Fibroblast of mammary gland (primary cell): Measurements from ENCODE around the gene ARID1B.

ENCODE experiments used
- DNase-seq: peaks from one replicate; pipeline ENCODE4 v3.0.0-alpha.2; 2010; ENCODE audit warnings: low read depth
- H3K4me3 ChIP-seq: 2 replicates; pipeline ENCODE4 v1.5.1; 2011; ENCODE audit warnings: low read depth, mild to moderate bottlenecking, low read length, moderate library complexity; ENCODE audit not compliant: control insufficient read depth
- TF ChIP-seq, protein P1 (sequence below): conservative IDR thresholded peaks from 2 replicates; pipeline ENCODE4 v1.5.1; 2011; ENCODE audit warnings: low read depth, low read length, inconsistent platforms; ENCODE audit not compliant: control insufficient read depth, insufficient read depth

ARID1B gene

DNA sequence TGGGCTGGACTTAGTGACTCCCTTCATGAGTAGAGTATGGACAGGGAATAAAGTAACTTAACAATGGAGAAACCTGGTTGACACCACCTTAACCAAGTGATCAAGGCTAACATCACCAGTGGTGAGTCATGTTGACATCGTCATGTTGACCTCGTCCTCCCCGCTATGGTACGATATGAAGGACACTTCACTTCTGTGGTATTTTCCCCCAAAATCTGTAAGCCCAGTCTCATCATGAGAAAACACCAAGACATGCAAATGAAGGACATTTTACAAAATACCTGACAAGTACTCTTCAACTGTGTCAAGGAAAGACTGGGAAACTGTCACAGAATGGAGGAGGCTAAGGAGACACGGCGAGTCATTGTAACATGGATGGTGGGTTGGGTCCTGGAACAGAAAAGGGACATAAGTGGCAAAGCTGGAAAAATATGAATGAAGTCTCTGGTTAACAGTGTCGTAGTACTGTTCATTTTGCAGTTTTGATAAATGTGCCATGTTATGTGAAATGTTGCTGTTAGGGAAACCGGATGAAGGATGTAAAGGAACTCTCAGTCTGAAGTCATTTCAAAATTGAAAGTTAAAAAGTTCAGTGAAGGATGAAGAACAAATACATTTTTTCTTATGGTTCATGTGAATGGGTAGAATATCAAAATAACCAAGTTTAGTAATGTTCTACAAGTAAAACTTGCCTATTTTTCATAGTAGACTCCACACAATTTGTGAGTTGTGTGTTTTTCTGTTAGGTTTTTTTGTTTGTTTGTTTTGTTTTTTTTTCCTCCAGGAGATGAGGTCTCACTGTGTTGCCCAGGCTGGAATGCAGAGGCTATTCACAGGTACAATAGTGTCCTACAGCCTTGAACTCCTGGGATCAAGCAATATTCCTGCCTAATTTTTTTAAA lies 298.6 kb downstream of the ARID1B start:
- TF ChIP-seq, protein P1, sequence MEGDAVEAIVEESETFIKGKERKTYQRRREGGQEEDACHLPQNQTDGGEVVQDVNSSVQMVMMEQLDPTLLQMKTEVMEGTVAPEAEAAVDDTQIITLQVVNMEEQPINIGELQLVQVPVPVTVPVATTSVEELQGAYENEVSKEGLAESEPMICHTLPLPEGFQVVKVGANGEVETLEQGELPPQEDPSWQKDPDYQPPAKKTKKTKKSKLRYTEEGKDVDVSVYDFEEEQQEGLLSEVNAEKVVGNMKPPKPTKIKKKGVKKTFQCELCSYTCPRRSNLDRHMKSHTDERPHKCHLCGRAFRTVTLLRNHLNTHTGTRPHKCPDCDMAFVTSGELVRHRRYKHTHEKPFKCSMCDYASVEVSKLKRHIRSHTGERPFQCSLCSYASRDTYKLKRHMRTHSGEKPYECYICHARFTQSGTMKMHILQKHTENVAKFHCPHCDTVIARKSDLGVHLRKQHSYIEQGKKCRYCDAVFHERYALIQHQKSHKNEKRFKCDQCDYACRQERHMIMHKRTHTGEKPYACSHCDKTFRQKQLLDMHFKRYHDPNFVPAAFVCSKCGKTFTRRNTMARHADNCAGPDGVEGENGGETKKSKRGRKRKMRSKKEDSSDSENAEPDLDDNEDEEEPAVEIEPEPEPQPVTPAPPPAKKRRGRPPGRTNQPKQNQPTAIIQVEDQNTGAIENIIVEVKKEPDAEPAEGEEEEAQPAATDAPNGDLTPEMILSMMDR = no peak
- no peak overlapping the region for H3K4me3 ChIP-seq
- DNase-seq = peak; percentile 76

GRCh38 chr6:157076451-157076822 lies 299.3 kb downstream of the ARID1B start:
- no peak overlapping the region for H3K4me3 ChIP-seq
- TF ChIP-seq, protein P1 = no peak
- no peak for DNase-seq

- TF ChIP-seq, protein P1 = no peak
- DNase-seq = no peak
These were observed 300.1 kb downstream of the ARID1B start for GRCh38 chr6:157077251-157077650.

GRCh38 chr6:157078326-157078725 lies 301.1 kb downstream of the ARID1B start:
- TF ChIP-seq, protein P1 = no peak
- no peak overlapping the region for H3K4me3 ChIP-seq
- no peak for DNase-seq

More at GRCh38 chr6:157077251-157077650, 300.1 kb downstream of the ARID1B start:
- no peak overlapping the region for H3K4me3 ChIP-seq

- no peak for DNase-seq
- TF ChIP-seq, protein P1 = no peak
These were observed 302.1 kb downstream of the ARID1B start for GRCh38 chr6:157079277-157079676.

GRCh38 chr6:157079771-157080170 lies 302.6 kb downstream of the ARID1B start:
- no peak overlapping the region for H3K4me3 ChIP-seq
- no peak for DNase-seq
- TF ChIP-seq, protein P1 = no peak

More at GRCh38 chr6:157079277-157079676, 302.1 kb downstream of the ARID1B start:
- no peak overlapping the region for H3K4me3 ChIP-seq

- no peak for DNase-seq
These were observed 303.8 kb downstream of the ARID1B start for GRCh38 chr6:157080986-157081391.

More at GRCh38 chr6:157080986-157081391, 303.8 kb downstream of the ARID1B start:
- TF ChIP-seq, protein P1 = no peak
- H3K4me3 ChIP-seq = no peak overlapping the region
